Astrocyte of the cerebellum (primary cell): ENCODE results near the gene SLC43A2.
"Not testable (repeated sequence)": the region's sequence is repeated elsewhere in the genome, so short reads cannot be mapped to it uniquely, and the experiment has no call there.

Experiments
- DNase-seq: peaks from one replicate; pipeline ENCODE4 v3.0.0-alpha.2; 2011; ENCODE audit warnings: low read depth
- H3K4me3 ChIP-seq: 2 replicates; pipeline ENCODE4 v1.5.1; 2011; ENCODE audit warnings: mild to moderate bottlenecking, low read depth, low read length, moderate library complexity
- in situ Hi-C: cut with HindIII; loops from 2 replicates; pipeline ENCODE4 v1.10.0; 2017; ENCODE audit warnings: low sequenced_read_pairs
- TF ChIP-seq, protein P1 (sequence below): IDR thresholded peaks from 2 replicates; pipeline ENCODE4 v1.5.1; 2012; ENCODE audit warnings: low read length, low read depth, moderate library complexity, mild to moderate bottlenecking; ENCODE audit errors: missing control alignments

SLC43A2 gene

GRCh38 chr17:1563786-1564613 lies 64.6 kb downstream of the SLC43A2 start:
- H3K4me3 ChIP-seq: no peak overlapping the region
- DNase-seq: no peak
- in situ Hi-C loops: no loop called here
- TF ChIP-seq, protein P1, sequence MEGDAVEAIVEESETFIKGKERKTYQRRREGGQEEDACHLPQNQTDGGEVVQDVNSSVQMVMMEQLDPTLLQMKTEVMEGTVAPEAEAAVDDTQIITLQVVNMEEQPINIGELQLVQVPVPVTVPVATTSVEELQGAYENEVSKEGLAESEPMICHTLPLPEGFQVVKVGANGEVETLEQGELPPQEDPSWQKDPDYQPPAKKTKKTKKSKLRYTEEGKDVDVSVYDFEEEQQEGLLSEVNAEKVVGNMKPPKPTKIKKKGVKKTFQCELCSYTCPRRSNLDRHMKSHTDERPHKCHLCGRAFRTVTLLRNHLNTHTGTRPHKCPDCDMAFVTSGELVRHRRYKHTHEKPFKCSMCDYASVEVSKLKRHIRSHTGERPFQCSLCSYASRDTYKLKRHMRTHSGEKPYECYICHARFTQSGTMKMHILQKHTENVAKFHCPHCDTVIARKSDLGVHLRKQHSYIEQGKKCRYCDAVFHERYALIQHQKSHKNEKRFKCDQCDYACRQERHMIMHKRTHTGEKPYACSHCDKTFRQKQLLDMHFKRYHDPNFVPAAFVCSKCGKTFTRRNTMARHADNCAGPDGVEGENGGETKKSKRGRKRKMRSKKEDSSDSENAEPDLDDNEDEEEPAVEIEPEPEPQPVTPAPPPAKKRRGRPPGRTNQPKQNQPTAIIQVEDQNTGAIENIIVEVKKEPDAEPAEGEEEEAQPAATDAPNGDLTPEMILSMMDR: no peak

DNA sequence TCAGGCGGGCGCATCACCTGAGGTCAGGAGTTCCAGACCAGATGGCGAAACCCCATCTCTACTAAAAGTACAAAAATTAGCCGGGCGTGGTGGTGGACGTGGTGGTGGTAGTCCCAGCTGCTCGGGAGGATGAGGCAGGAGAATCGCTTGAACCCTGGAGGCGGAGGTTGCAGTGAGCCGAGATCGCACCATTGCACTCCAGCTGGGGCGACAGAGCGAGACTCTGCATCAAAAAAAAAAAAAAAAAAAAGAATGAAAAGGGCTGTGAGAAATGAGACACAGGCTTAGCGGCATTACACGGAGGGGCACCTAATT lies 65.2 kb downstream of the SLC43A2 start:
- H3K4me3 ChIP-seq, DNase-seq, in situ Hi-C loops: not testable (repeated sequence)

- TF ChIP-seq, protein P1: no peak
- DNase-seq: no peak
- peak overlapping the region; percentile 64 for H3K4me3 ChIP-seq
- in situ Hi-C loops: no loop called here
Measured at GRCh38 chr17:1562176-1562643, 66.4 kb downstream of the SLC43A2 start.

- DNase-seq: no peak
- TF ChIP-seq, protein P1: peak; percentile 32
- peak overlapping the region; percentile 64 for H3K4me3 ChIP-seq
- in situ Hi-C loops: no loop called here
Measured at GRCh38 chr17:1561420-1562175, 67.0 kb downstream of the SLC43A2 start.

- in situ Hi-C loops: no loop called here
- peak overlapping the region; percentile 64 for H3K4me3 ChIP-seq
- TF ChIP-seq, protein P1: no peak
- DNase-seq: no peak
Measured at GRCh38 chr17:1560858-1561355, 67.7 kb downstream of the SLC43A2 start.

GRCh38 chr17:1560101-1560857 lies 68.4 kb downstream of the SLC43A2 start:
- in situ Hi-C loops: no loop called here
- peak overlapping the region; percentile 3 for H3K4me3 ChIP-seq
- no peak for DNase-seq
- TF ChIP-seq, protein P1: no peak
